ENCODE data around the gene PEX11G.
A peak's percentile ranks its signal among the peaks of the same experiment; 100 is the strongest.

Gene PEX11G

GRCh38 chr19:7492558-7492957, 3.7 kb upstream of the PEX11G start:
- DNase-seq: peak; percentile 21

- peak; percentile 71 for DNase-seq
Observed at GRCh38 chr19:7492142-7492541, 3.3 kb upstream of the PEX11G start.

- no peak for DNase-seq
Observed at GRCh38 chr19:7489609-7490044, 792 bp upstream of the PEX11G start.

- DNase-seq: no peak
Observed at GRCh38 chr19:7486923-7487322, 1.9 kb downstream of the PEX11G start.

GRCh38 chr19:7483720-7484201, 5.1 kb downstream of the PEX11G start:
- no peak for DNase-seq

- DNase-seq: no peak
Observed at GRCh38 chr19:7482584-7483439, 6.0 kb downstream of the PEX11G start.

GRCh38 chr19:7480970-7481255, 7.9 kb downstream of the PEX11G start:
- no peak for DNase-seq

- no peak for DNase-seq
Observed at GRCh38 chr19:7480222-7480969, 8.4 kb downstream of the PEX11G start.

GRCh38 chr19:7478843-7479227, 10.0 kb downstream of the PEX11G start:
- no peak for DNase-seq

GRCh38 chr19:7478173-7478842, 10.5 kb downstream of the PEX11G start:
- DNase-seq: no peak

GRCh38 chr19:7477758-7478157, 11.1 kb downstream of the PEX11G start:
- DNase-seq: no peak

- DNase-seq: no peak
Observed at GRCh38 chr19:7476777-7477494, 11.9 kb downstream of the PEX11G start.

GRCh38 chr19:7476241-7476640, 12.6 kb downstream of the PEX11G start:
- no peak for DNase-seq

- DNase-seq: no peak
Observed at GRCh38 chr19:7475665-7476064, 13.2 kb downstream of the PEX11G start.

GRCh38 chr19:7471696-7472615, 16.9 kb downstream of the PEX11G start:
- DNase-seq: no peak

- no peak for DNase-seq
Observed at GRCh38 chr19:7470540-7471305, 18.1 kb downstream of the PEX11G start.

GRCh38 chr19:7469669-7470285, 19.1 kb downstream of the PEX11G start:
- no peak for DNase-seq

- DNase-seq: no peak
Observed at GRCh38 chr19:7468840-7469239, 20.0 kb downstream of the PEX11G start.

- no peak for DNase-seq
Observed at GRCh38 chr19:7467009-7467989, 21.5 kb downstream of the PEX11G start.
